DMS153 (cell line): Measurements from ENCODE around the gene NMT1.

Experiments
- DNase-seq: peaks from one replicate; lab custom pipeline; 2025; lab: John Stamatoyannopoulos, UW

NMT1 gene

DNA sequence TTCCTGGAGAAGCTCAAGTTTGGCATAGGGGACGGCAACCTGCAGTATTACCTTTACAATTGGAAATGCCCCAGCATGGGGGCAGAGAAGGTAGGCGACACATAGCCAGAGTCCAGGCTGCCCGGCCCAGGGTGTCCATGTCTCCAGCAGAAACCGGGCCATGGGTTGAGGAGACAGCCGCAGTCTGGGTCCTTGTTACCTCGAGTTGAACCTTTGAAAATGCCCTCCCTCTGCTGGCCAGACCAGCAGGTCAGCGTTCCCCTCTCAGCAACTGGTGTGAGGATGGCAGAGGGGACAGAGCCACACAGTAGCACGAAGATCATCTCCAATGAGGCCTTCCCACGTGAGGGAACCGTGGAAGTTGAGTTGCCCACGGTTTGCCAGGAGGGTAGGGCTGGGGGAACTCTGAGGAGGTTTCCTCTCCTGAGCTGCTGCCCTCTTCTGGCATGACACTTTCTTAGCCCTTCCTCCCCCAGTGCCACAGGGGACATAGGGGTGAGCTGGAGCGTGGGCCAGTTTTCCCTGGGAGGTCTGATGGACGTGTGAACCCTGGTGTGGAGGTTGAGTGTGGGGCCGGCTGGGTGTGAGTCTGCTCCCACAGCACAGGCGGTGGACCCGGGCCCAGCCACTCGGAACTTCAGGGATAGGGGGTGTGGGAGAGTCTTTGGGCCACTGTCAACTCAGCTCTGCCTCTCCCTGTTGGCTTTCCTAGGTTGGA, 43.9 kb downstream of the NMT1 start:
- DNase-seq = no peak

- no peak for DNase-seq
These were observed 45.0 kb downstream of the NMT1 start for GRCh38 chr17:45106096-45106495.

DNA sequence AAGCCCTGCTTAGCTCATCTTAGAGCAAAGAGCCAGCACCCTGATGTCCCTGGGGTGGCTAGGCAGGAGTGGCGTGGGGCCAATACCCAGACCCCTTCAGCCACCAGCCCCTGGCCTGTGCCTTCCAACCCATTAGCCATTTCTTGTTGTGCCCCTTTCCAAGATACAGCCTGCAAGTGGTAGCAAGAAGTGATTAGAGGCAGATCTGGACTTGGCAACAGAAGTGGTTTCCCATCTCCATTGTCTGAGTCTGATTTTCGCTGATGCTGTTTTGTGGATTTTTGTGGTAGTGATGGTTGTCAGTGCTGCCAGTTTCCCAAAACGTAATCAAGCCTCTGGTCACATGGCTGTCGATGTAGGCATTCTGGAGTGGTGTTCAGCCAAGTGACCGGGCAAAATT, 45.5 kb downstream of the NMT1 start:
- DNase-seq = no peak

DNA sequence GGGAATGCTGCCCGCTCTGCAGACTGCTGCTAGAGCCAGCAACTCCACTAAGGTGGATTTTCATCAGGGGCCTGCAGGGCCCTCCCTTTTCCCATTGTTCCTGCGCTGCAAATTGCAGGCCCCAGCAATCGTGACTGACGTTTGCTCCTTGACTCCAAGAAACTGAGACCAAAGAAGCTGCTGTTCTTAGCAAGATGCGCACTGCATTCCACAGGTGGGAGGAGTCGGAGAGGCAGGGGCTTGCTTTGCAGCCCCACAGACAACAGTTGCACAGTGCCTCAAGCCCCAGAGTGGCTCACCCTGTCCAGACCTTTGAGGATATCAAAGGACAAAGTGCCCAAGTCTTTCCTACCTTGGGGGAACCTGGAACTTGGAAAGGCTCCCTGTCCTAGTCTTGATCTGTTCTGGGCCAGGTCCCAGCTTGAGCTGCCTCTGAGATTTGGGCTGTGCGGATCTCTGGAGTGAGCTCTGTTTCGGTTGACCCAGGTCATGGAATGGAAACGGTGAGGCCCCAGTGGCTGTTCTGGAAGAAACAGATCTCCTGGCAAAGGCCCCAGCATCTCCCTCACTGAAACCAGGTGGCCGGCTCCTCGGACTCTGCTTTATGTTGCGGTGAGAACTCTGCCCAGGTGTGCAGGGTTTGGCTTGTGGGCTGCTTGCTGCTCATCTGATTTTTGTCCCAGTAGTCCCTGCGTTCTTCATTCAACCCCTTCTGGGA, 46.3 kb downstream of the NMT1 start:
- DNase-seq = no peak

DNA sequence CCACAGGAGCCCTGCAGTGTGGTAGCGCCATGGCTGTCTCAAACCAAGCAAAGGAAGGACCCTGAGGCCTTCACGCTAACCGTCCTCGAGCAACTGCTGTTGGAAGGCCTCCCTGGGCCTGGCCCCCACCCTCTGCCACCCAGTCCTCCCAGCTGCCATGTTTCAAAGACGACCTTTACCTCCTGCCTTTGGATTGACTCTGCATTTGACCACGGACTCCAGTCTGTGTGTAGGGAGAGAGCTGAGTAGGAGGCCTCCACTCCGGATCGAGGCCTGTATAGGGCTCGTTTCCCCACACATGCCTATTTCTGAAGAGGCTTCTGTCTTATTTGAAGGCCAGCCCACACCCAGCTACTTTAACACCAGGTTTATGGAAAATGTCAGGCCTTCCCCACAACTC, 46.9 kb downstream of the NMT1 start:
- DNase-seq = no peak

DNA sequence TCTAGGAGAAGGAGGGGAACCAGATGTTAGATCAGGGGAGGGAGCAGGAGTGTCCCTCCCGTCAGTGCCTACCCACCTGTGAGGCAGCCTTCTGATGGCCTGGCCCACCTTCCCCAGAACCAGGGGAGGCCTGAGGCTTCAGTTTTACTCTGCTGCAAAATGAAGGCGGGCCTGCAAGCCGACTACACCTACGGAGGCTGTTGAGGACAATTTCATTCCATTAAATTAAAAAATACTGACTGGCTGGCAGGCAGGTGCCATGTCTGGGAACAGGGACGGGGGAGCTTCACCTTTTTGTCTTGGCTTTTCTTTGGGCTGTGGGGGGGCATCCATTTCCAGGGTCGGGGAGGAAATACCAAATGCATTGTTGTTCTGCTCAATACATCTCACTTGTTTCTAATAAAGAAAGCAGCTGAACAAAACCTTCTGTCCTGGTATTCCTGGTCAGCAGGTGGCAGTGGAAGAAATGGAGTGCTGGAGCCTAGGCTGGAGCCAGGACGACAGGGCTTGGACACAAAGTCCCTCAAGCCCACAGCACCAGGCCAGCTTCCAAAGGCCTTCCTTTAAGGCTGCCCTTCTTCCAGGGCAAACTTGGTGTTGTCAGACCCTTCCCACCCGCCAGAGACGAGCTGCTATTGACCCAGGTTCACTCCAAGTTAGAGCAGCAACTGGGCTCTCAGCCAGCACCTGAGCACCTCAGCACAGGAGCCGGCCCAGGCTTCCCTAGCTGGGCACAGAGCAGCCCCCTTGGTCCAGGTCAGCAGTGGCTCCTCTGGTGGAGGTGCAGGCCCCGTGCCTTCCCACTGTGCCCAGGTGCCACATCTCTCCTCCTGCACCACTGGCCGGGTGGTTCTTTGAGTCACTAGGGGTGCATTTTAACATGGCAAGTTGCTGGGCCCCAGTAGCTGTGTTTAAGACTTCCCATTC, 47.7 kb downstream of the NMT1 start:
- DNase-seq = no peak

GRCh38 chr17:45110676-45111611, 49.8 kb downstream of the NMT1 start:
- DNase-seq = no peak

GRCh38 chr17:45111850-45112249, 50.7 kb downstream of the NMT1 start:
- DNase-seq = no peak

DNA sequence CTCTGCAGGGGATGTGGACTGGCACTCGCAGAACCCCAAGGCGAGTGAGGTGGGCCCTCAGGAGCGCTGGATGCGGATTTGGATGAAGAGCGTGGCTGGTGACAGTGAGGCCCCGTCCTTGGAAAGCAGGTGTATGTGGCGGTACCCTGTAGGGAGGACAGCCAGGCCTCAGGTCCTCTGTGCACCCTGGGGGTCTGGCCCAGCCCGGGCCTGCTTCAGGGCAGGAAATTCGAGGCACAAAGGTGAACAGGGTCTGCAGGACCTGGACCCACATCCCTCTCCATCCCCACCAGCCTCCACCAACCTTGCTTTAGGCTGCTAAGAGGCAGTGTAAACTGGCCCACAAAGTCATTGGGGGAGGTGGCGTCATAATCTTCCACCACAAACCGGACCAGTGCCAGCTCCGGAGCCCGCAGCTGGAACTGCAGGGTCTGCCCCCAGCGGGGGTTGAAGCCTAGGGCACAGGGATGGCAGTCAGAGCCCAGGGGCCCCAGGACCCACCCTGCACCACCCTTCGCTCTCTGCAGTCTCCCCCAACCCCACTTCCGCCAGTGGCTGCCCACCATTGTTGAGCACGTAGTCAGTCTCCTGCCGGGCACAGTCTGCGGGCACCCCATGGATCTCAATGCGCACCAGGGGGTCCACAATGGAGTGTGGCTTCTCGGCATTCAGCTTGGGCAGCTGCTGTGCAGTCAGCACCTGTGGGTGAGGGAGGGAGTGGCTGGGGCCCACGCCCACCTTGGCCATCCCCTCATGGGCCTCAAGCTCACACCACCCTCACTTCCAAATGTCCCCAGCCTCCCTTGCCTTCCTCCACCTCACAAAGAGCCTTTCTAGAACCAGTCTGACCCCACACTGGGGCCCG, 51.7 kb downstream of the NMT1 start:
- no peak for DNase-seq

- no peak for DNase-seq
These were observed 52.3 kb downstream of the NMT1 start for GRCh38 chr17:45113424-45113754.

GRCh38 chr17:45114117-45114932, 53.2 kb downstream of the NMT1 start:
- no peak for DNase-seq

GRCh38 chr17:45115015-45115625, 54.0 kb downstream of the NMT1 start:
- DNase-seq = no peak

DNA sequence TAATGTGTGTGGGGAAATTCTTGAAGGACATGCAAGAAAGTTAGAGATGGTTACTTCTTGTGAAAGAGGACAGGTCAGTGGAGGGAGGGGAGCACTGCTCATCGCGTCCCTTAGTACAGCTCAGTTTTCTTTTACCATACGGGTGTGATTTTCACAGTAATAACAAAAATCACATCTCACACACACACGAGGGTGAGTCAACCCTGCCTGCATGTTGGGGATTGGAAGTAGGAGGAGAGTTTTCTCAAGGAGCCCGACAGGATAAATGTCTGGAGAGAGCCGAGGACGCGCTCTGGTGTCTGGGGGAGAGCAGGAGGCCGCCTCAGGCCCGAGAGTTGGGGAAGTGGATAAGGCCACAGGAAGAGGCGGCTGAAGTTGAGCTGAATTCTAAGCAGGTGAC, 54.8 kb downstream of the NMT1 start:
- no peak for DNase-seq

DNA sequence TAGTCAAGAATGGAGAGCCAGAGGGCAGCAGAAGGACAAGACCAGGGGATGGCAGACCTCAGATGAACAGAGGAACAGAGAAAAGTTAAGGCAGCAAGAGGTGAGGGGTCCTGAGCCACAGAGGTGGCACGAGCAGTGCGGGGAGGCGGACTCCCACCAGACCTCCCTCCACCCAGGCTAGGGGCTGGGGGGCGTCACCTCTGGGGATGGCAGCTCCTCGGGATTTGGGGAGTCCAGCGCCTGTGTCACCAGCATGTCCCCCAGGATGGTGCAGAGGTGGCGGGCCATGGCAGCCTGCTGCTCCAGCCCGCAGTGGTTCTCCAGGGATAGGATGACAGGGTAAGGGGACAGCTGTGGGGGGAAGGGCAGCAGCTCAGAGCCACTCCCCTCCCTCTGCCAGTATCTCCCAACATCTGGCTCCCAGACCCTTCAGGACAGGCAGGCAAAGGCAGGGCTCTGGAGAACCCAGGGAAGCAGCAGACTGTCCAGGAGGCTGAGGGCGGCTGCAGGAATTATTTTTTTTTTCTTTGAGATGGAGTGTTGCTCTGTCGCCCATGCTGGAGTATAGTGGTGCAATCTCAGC, 55.4 kb downstream of the NMT1 start:
- DNase-seq = no peak

DNA sequence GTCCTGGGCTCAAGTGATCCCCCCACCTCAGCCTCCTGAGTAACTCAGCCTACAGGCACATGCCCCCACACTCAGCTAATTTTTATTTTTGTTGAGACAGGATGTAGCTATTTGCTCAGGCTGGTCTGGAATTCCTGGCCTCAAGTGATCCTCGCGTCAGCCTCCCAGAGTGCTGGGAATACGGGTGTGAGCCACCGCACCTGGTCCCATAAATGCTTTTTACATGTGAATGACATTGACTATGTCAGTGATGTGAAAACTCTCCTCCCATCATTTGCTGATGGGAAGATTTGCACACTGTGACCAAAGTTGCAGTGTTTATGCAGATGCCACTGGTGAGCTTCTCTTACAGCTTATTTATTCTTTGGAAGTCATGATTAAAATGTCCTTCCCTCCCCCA, 56.2 kb downstream of the NMT1 start:
- DNase-seq = no peak

DNA sequence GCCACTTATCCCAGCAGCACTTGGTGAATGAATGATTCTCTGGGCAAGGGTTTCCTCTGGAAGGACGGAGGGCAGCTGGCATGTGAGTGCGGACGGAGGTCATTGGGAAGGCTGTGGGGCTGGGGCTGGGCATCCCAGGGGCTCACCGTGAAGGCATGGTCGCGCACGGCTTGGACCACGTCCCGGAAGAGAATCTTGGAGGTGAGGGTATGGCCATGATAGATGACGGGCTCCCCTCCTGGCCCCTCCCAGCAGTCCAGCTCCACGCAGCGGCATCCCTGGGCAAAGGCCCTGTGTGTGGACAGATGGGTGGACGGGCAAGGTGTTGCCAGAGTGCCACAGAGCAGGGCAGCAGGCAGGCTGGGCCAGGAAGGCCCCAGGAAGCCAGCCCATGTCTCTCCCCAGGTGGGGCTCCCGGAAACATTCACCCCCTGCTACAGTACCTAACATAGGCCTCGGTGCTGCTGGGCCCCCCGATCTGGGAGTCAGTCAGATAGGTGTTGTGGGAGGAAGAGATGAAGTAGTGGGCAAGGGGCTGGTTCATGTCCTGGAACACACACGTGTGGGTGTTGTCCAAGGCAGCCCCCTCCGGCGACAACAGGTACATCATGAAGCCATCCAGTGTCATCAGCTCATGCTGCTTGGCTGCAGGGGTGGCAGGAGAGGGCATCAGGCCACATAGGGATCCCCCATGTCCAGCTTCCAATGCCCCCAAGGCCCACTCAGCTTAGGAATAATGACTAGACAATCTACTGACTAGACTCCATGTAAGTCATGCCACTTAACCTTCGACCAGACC, 56.9 kb downstream of the NMT1 start:
- DNase-seq = no peak

GRCh38 chr17:45118691-45119090, 57.6 kb downstream of the NMT1 start:
- DNase-seq = no peak

DNA sequence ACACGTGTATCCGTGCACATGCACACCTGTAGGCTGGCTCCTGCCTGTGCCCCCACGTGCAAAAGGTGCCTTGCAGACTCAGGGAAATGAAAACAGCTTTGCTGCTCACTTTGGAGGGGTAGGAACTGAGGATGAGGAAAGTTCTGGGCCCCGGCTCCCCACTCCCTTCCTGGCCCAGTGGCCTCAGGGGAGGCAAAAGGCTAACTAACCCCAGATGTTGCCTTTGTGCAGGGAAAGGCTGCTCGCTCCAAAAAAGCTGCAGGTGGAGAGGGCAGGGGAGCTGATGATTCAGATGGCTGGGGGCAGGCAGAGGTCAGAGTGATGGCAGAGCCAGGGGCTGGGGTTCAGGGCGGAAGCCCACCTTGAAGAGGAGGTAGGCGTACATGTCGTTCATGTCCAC, 58.8 kb downstream of the NMT1 start:
- no peak for DNase-seq
